PC-3 (cell line): ENCODE results near the gene GADD45GIP1.

ENCODE experiments used
- CTCF ChIP-seq: fragments of 300-600 bp; sonication (generic); conservative IDR thresholded peaks from 2 replicates; pipeline ENCODE4 v1.5.1; 2017; ENCODE audit warnings: antibody characterized with exemption, low read depth, mild to moderate bottlenecking, low read length
- EZH2 ChIP-seq: fragments of 300-600 bp; sonication (generic); IDR thresholded peaks from one replicate; pipeline ENCODE4 v1.6.1; 2017; ENCODE audit warnings: antibody characterized with exemption, mild to moderate bottlenecking, low read length; ENCODE audit not compliant: unreplicated experiment

- TF ChIP-seq EZH2, result no peak
- TF ChIP-seq CTCF, result peak; percentile 3; the same call in 1 of the 2 replicates
Observed at GRCh38 chr19:12930002-12930645, 26.9 kb downstream of the GADD45GIP1 start.
